Esophagus squamous epithelium (tissue), 4 donors: ENCODE data around the gene RNASEH1.

ENCODE experiments used
- CTCF ChIP-seq, 6 experiments: fragments of 450-650 bp in 4 of 6; fragments of 200-600 bp in 2 of 6; sonication (generic) in 2 of 6; IDR thresholded peaks; one replicate each; pipeline ENCODE4 v1.5.1; 2016 to 2019; ENCODE audit warnings: antibody characterized with exemption in 6 of 6, mild to moderate bottlenecking in 4 of 6, moderate library complexity in 4 of 6
- POLR2A ChIP-seq, 4 donors: fragments of 450-650 bp; IDR thresholded peaks; one replicate each; pipeline ENCODE4 v1.6.1; 2017; ENCODE audit warnings: antibody characterized with exemption in 4 of 4, mild to moderate bottlenecking in 4 of 4, moderate library complexity in 3 of 4

DNA sequence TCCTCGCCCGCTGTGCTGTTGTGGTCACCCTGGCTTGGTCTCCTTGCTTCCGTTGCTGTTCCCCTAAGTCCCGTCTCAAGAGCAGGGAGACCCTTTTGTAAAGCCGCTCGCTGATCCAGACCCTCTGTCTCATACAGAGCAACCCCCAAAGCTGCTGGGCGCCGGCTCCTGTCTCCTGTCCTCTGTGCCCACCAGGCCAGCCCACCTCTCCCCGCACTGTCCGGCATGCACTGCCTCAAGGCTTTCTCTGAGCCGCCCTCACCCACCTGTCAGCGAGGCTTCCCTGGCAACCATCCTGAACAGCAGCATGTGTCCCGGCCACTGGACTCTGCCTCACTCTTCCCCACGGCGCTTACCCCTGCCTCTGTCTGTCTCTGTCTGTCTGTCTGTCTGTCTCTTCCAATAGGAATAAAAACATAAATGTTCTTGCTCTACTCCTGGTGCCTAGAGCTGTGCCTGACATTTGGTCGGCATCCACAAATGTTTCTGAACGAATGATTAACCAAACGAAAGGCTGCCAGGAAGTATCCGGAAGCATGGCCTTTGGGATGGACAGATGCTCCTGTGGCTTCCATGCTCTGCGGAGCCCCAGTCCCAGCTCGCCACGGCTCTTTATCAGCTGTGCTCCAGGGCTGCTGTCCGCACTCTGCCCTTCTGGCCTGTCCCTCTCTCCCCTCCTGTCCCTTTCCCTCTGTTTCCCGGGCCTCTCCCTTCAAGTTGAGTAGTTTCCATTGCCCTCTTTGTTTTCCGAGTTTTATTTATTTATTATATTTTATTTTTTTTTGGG is 44.6 kb upstream of the RNASEH1 start:
- TF ChIP-seq CTCF (IDR thresholded peaks at IDR 0.05), result no peak
- no peak for TF ChIP-seq POLR2A (IDR thresholded peaks at IDR 0.05)
